C4-2B (cell line): Measurements from ENCODE around the gene FAM43A.

Experiments
- H3K27ac ChIP-seq: fragments of 450-650 bp; 2 replicates; pipeline ENCODE4 v1.5.1; 2017
- ZFX ChIP-seq: fragments of 450-650 bp; IDR thresholded peaks from 2 replicates; pipeline ENCODE4 v1.6.1; 2017
- TF ChIP-seq, protein P1 (sequence below): fragments of 450-650 bp; conservative IDR thresholded peaks from 2 replicates; pipeline ENCODE4 v1.5.1; 2017; ENCODE audit warnings: mild to moderate bottlenecking

The FAM43A gene

GRCh38 chr3:194711913-194712312 lies 26.2 kb downstream of the FAM43A start:
- no peak overlapping the region for H3K27ac ChIP-seq
- TF ChIP-seq, protein P1, sequence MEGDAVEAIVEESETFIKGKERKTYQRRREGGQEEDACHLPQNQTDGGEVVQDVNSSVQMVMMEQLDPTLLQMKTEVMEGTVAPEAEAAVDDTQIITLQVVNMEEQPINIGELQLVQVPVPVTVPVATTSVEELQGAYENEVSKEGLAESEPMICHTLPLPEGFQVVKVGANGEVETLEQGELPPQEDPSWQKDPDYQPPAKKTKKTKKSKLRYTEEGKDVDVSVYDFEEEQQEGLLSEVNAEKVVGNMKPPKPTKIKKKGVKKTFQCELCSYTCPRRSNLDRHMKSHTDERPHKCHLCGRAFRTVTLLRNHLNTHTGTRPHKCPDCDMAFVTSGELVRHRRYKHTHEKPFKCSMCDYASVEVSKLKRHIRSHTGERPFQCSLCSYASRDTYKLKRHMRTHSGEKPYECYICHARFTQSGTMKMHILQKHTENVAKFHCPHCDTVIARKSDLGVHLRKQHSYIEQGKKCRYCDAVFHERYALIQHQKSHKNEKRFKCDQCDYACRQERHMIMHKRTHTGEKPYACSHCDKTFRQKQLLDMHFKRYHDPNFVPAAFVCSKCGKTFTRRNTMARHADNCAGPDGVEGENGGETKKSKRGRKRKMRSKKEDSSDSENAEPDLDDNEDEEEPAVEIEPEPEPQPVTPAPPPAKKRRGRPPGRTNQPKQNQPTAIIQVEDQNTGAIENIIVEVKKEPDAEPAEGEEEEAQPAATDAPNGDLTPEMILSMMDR = no peak
- no peak for TF ChIP-seq ZFX

DNA sequence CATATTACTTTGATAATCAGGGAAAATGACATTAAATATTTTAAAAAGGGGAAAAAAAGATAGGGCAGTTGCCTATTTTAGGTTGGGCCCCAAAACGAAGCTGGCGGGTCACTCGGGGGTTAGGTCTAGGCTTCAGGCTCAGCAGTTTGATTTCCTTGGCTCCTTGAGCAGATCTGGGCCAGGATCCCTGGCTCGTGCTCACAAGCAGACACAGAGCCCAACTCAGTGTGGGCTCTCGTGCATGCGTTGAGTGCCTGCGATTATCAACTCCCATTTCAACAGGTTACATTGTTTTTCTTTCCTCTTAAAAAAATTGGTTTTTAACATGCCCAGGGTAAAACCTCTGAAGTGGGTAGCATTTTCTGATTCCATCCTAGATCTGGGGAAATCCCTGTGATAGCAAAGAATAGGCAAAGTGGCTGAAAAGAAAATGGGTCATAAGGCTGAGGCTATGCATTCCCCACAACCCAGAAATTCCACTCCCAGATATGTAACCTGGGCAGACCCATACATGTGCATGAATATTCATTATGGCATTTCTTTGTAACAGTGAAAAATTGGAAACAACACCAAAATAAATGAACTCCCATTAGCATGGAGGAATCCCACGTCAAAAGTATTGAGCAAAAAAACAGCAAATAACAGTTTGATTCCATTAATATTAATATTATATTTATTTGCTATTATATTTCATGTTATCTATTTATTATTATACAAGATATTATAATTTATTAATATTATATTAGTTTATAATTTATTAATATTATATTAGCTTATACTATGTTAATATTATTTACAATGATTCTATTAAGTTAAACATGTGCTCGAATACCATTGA lies 27.8 kb downstream of the FAM43A start:
- no peak for TF ChIP-seq ZFX
- TF ChIP-seq, protein P1 = no peak
- no peak overlapping the region for H3K27ac ChIP-seq

GRCh38 chr3:194714137-194714455 lies 28.4 kb downstream of the FAM43A start:
- no peak for TF ChIP-seq ZFX
- TF ChIP-seq, protein P1 = no peak
- H3K27ac ChIP-seq = no peak overlapping the region

DNA sequence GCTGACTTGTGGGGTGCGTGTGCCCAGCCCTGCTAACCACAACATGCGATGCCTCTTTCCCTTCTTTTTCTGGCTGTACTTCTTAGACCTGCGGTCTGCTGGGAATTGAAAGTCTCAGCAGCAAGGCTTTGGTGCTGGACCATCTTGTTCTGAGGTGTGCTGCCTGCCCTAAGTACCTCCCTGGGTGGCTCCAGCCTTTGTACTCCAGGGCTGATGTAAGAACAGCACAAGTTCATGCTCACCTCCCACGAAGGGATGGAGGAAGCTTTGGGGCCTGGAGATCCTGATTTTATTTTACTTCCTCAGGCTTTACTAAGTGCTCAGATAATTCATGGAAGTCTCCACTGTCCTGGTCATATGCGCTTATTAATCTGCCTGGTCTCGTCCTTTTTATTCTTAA lies 28.9 kb downstream of the FAM43A start:
- TF ChIP-seq, protein P1 = no peak
- no peak for TF ChIP-seq ZFX

DNA sequence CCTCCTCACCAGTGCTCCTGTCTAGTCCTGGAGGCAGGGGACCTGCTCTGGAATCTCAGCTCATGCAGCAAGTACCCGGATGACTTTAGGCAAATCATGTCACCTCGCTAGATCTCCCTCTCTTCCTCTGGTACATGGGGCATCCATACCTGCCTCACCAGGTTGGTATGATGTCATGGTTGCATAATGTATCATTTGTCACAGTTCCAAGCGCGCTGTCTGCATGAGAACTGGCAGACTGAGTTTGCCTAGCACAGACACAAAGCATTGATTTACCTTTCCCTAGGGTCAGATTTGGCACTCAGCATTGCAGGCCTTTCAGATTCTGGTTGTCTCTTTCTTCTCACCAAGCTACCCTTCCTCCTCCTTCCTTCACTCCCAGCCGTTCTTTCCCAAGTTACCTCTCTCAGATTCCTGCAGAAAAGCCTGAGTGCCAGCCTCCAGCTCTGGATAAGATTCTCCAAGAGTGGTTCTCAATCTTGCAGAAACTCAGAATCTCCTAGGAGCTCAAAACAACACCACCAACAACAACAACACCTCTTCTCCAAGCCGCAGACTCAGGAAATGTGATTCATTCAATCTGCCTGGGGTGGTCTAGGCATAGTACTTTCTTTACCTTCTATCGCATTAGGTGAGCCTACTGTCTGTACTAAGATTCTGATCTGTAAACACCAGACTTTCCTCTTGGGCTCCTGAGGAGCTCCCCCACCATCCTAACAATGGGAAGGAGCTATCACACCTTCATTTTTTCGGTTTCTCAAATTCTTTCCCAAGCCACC lies 29.5 kb downstream of the FAM43A start:
- no peak overlapping the region for H3K27ac ChIP-seq
- TF ChIP-seq ZFX = no peak
- TF ChIP-seq, protein P1 = no peak

More for the DNA sequence above, 28.9 kb downstream of the FAM43A start:
- no peak overlapping the region for H3K27ac ChIP-seq

DNA sequence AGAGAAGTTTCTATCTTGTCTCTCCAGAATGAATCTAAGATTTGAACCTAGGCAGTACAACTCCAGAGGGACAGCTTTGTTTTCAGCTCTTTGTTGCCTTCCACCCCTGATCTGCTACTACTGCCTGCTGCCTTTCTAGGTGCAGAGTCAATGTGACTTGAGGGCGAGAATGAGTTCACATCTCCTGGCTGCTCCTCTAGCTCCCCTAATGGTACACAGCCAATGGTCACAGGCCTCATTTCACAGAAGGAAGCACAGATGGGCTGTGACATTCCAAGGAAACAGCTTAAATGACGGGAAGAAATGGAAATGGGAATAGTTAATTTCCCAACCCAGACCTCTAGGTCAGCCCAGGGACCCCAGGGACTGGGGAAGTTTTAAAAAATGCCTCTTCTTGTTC lies 32.4 kb downstream of the FAM43A start:
- TF ChIP-seq, protein P1 = no peak
- TF ChIP-seq ZFX = no peak
- no peak overlapping the region for H3K27ac ChIP-seq

DNA sequence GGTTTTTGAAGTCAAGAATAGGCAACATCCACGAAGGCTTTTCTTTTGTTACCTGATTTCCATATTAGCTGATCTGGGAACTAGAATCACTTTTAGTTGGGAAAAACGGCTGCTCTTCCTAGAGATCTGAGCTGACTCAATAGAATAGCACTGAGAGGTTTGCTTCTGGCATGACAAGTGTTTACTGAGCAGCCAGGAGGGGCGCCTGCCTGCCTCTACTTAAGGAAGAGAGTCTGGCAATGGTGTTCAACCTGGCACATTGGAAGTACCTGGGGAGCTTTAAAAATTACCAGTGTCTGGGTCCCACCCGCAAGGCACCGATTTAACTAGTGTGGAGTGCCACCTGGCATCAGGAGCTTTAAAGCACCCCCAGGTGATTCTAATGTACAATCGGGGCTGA lies 34.4 kb downstream of the FAM43A start:
- TF ChIP-seq, protein P1 = no peak
- TF ChIP-seq ZFX = no peak
- no peak overlapping the region for H3K27ac ChIP-seq
